GM23248 (cell line): ENCODE measurements around the gene GGT5. TPM values are rescaled to one million over a fixed set of nuclear protein-coding genes. Genes with fewer than 3 reads are reported as not detected.
A peak's percentile ranks its signal among the peaks of the same experiment; 100 is the strongest.
"Not testable (repeated sequence)": the region's sequence is repeated elsewhere in the genome, so short reads cannot be mapped to it uniquely, and the experiment has no call there.

Source experiments
- DNase-seq: peaks from one replicate; pipeline ENCODE4 v3.0.0-alpha.2; 2015
- H2AFZ ChIP-seq: fragments of 200-600 bp; sonication (generic); 2 replicates; pipeline ENCODE4 v1.6.1; 2016; ENCODE audit warnings: antibody characterized with exemption
- H3F3A ChIP-seq: fragments of 200-600 bp; sonication (generic); 2 replicates; pipeline ENCODE4 v1.6.1; 2016; ENCODE audit warnings: mild to moderate bottlenecking, antibody characterized with exemption, mixed run types; ENCODE audit not compliant: insufficient read depth
- H3K27ac ChIP-seq: fragments of 200-600 bp; sonication (generic); 2 replicates; pipeline ENCODE4 v1.5.1; 2016; ENCODE audit warnings: mild to moderate bottlenecking
- H3K27me3 ChIP-seq: fragments of 200-600 bp; sonication (generic); replicated peaks from 2 replicates; pipeline ENCODE4 v1.6.1; 2016; ENCODE audit warnings: mild to moderate bottlenecking; ENCODE audit not compliant: insufficient read depth
- H3K36me3 ChIP-seq: fragments of 200-600 bp; sonication (generic); 2 replicates; pipeline ENCODE4 v1.6.1; 2016; ENCODE audit warnings: low read depth, mild to moderate bottlenecking
- H3K4me1 ChIP-seq: fragments of 200-600 bp; sonication (generic); 2 replicates; pipeline ENCODE4 v1.6.1; 2016; ENCODE audit warnings: mild to moderate bottlenecking; ENCODE audit not compliant: insufficient read depth
- H3K4me2 ChIP-seq: fragments of 200-600 bp; sonication (generic); one replicate; pipeline ENCODE4 v1.6.1; 2016; ENCODE audit warnings: mild to moderate bottlenecking; ENCODE audit not compliant: unreplicated experiment
- H3K4me3 ChIP-seq: fragments of 200-600 bp; sonication (generic); 2 replicates; pipeline ENCODE4 v1.5.1; 2016; ENCODE audit warnings: mild to moderate bottlenecking
- H3K79me2 ChIP-seq: fragments of 200-600 bp; sonication (generic); 2 replicates; pipeline ENCODE4 v1.6.1; 2016; ENCODE audit warnings: mild to moderate bottlenecking; ENCODE audit not compliant: insufficient read depth
- H3K9ac ChIP-seq: fragments of 200-600 bp; sonication (generic); 2 replicates; pipeline ENCODE4 v1.6.1; 2016; ENCODE audit warnings: mild to moderate bottlenecking
- H3K9me2 ChIP-seq: fragments of 200-600 bp; sonication (generic); 2 replicates; pipeline ENCODE4 v1.6.1; 2016; ENCODE audit warnings: mixed run types, mild to moderate bottlenecking, moderate library complexity; ENCODE audit not compliant: insufficient read depth
- H3K9me3 ChIP-seq: fragments of 200-600 bp; sonication (generic); one replicate; pipeline ENCODE4 v1.6.1; 2017; ENCODE audit warnings: low read depth
- H4K20me1 ChIP-seq: fragments of 200-600 bp; sonication (generic); 2 replicates; pipeline ENCODE4 v1.6.0; 2016; ENCODE audit not compliant: insufficient read depth
- EZH2 ChIP-seq: fragments of 200-600 bp; sonication (generic); IDR thresholded peaks from 2 replicates; pipeline ENCODE4 v1.6.1; 2018; ENCODE audit warnings: antibody characterized with exemption, mild to moderate bottlenecking; ENCODE audit not compliant: insufficient read depth, poor library complexity, severe bottlenecking
- EZH2phosphoT487 ChIP-seq: fragments of 200-600 bp; sonication (generic); IDR thresholded peaks from 2 replicates; pipeline ENCODE4 v1.6.1; 2018; ENCODE audit warnings: antibody characterized with exemption, moderate library complexity, mild to moderate bottlenecking, low read depth; ENCODE audit not compliant: insufficient read depth
- WGBS, 2 experiments: methylation state at CpG; one replicate each; pipeline ENCODE4 v1.1.6; 2015 to 2017; ENCODE audit warnings: low lambda C conversion rate in 2 of 2, low coverage in 1 of 2; ENCODE audit errors: missing lambda C conversion rate in 2 of 2; 5-methylcytosine and 5-hydroxymethylcytosine counted together
- in situ Hi-C: fragments of 300-500 bp; cut with MboI; formaldehyde crosslinking; loops from 2 replicates; pipeline ENCODE4 v1.15.0; 2020
- polyA plus RNA-seq: library from polyadenylated mRNA; unstranded; fragments of >200 nt; fragmentation: Nextera tagmentation; extraction: Ambion mirVana; gene quantifications from 2 replicates; pipeline ENCODE4 v1.2.1, GENCODE V29; 2016
- total RNA-seq: library from RNA; depleted of rRNA; stranded (reverse); fragments of >200 nt; shearing (Covaris generic); gene quantifications from 2 replicates; pipeline ENCODE4 v1.2.3, GENCODE V29; 2014

The GGT5 gene
- total and polyA plus RNA-seq, 2 experiments from 2014 or later, result 1.3 to 5.1 TPM

DNA sequence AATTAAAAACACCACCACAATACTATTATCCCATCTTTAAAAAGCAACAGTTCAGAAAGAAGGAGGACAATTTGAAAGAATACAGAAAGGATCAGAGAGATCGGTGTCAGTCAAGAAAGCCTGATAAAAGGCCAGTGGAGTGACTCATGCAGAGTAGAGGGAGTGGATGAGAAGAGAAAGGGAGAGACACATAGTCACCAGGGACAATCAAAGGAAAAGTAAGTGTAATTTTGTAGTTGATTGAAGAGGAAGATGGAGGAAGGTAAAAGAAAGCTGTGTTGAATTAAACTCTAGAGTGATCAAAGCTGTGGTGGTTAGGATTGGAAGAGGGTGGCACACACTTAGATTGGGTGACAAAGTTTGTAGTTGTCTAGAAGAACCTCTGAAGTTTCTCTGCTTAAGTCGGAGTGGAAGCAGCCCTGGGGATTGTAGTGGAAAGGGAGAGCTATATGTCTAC lies 39.9 kb upstream of the GGT5 start:
- Histone ChIP-seq H3K4me3 (no peak overlapping the region), H3K9me3 (no peaks in the 10 kb centered on the region), H3F3A (peaks cover 20% of the 10 kb centered on the region), H3K4me1 (peaks cover 28% of the 10 kb centered on the region), H3K79me2 (peaks cover 84% of the 10 kb centered on the region), H3K27me3 (no peaks in the 10 kb centered on the region), H3K4me2 (peak overlapping the region; percentile 3), H3K27ac (0 out of 2 replicates have a peak overlapping the region, but pooled peaks have one; percentile 1), H3K36me3 (no peaks in the 10 kb centered on the region), H3K9me2 (no peaks in the 10 kb centered on the region), H4K20me1 (0 out of 2 replicates have a peak, but pooled peaks cover 5% of the 10 kb centered on the region), H2AFZ (no peak overlapping the region), H3K9ac (no peak overlapping the region)
- peak; percentile 56 for DNase-seq
- in situ Hi-C loops, result no loop called here
- TF ChIP-seq EZH2phosphoT487, result no peak
- no peak for TF ChIP-seq EZH2
- 37 to 38% methylated on average over 2 of the region's 2 CpGs for WGBS, 2 experiments

DNA sequence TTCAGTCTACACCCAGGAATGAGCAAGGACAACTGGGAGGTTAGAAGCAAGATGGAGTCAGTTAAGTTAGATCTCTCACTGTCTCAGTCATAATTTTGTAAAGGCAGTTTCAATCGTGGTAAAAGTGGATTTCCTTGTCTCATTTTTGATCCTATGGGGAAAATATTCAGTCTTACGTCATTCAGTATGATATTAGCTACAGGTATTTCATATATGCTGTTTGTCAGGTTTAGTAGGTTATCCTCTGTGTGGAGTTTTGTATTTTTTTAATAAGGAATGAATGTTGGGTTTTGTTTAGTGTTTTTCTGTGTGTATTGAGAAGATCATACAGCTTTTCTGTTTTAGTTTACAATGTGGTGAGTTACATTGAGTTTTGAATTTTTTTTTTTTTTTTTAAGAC lies 37.5 kb upstream of the GGT5 start:
- Histone ChIP-seq H3K79me2 (peaks cover 97% of the 10 kb centered on the region), H4K20me1 (0 out of 2 replicates have a peak, but pooled peaks cover 5% of the 10 kb centered on the region), H3K4me1 (peaks cover 10% of the 10 kb centered on the region), H3F3A (no peaks in the 10 kb centered on the region), H3K9me3 (no peaks in the 10 kb centered on the region), H3K36me3 (no peaks in the 10 kb centered on the region), H3K27ac (no peak overlapping the region), H3K4me3 (no peak overlapping the region), H3K27me3 (no peaks in the 10 kb centered on the region), H3K9me2 (no peaks in the 10 kb centered on the region), H2AFZ (no peak overlapping the region), H3K9ac (no peak overlapping the region), H3K4me2 (no peak overlapping the region)
- in situ Hi-C loops, result no loop called here
- no peak for DNase-seq
- TF ChIP-seq EZH2, result no peak
- no peak for TF ChIP-seq EZH2phosphoT487
- WGBS, 2 experiments, result 96 to 98% methylated on average over 2 of the region's 2 CpGs

- H2AFZ ChIP-seq, H3K9me2 ChIP-seq, H3K27ac ChIP-seq, H3K36me3 ChIP-seq, H3K4me1 ChIP-seq, H3K9me3 ChIP-seq, H3K27me3 ChIP-seq, H3F3A ChIP-seq, H3K9ac ChIP-seq, H4K20me1 ChIP-seq, H3K4me3 ChIP-seq, in situ Hi-C loops, DNase-seq, H3K4me2 ChIP-seq: not testable (repeated sequence)
- WGBS, 2 experiments, result 100% methylated on average over 1 of the region's 1 CpG
- H3K79me2 ChIP-seq, result peaks cover 97% of the 10 kb centered on the region
These were observed 35.5 kb upstream of the GGT5 start for GRCh38 chr22:24280363-24280762.

DNA sequence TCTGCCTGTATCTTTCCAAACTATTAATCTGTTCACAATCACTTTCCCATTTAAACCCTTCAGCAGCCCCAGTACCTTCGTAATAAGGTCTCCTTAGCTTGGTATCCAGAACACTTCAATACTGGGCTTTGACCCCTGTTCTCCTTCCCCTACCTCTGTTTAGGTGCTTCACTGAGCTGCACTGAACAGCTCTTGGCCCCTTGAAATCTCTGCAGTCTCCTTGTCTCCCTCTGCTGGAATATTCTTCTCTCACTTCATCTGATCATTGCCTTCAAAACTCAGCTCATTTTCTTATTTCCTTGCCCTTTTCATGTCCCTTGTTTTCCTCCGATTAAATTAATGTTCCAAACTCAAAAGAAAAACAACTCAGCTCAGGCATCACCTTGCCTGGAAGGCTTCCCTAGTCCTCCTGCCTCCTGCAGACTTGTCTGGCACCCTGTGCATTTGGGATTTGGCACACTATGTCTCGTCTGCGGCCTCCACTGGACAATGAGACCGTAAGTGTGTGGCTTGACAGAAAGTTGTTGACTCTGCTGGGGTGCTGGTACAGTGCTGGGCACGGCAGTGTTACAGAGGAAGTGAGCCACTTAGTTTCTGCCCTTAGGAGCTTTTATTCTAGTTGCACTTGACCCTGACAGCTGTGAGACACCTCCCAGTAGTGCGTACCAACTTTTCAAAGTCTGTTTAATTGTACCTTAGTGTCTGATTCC lies 30.0 kb upstream of the GGT5 start:
- not testable (repeated sequence) for H3K27ac ChIP-seq, H4K20me1 ChIP-seq

GRCh38 chr22:24273906-24274305 lies 29.0 kb upstream of the GGT5 start:
- Histone ChIP-seq H3K79me2 (peaks cover 78% of the 10 kb centered on the region), H3K4me1 (peaks cover 19% of the 10 kb centered on the region), H3K9ac (0 out of 2 replicates have a peak overlapping the region, but pooled peaks have one; percentile 0)
- H2AFZ ChIP-seq, H3K27me3 ChIP-seq, H3K4me3 ChIP-seq, in situ Hi-C loops, H4K20me1 ChIP-seq, H3K4me2 ChIP-seq, H3K27ac ChIP-seq, H3K9me3 ChIP-seq, H3K9me2 ChIP-seq, H3K36me3 ChIP-seq, H3F3A ChIP-seq: not testable (repeated sequence)
- DNase-seq, result peak; percentile 13
- WGBS, 2 experiments, result 67 to 76% methylated on average over 4 of the region's 4 CpGs

More for the DNA sequence above, 30.0 kb upstream of the GGT5 start:
- 0 out of 2 replicates have a peak overlapping the region, but pooled peaks have one; percentile 0 for H3K9ac ChIP-seq
- H2AFZ ChIP-seq, H3K9me3 ChIP-seq, H3K9me2 ChIP-seq, H3K27me3 ChIP-seq, H3F3A ChIP-seq, in situ Hi-C loops, H3K36me3 ChIP-seq, H3K4me3 ChIP-seq, DNase-seq, H3K4me2 ChIP-seq: not testable (repeated sequence)
- WGBS, 2 experiments, result 75 to 82% methylated on average over 7 of the region's 7 CpGs
- peaks cover 87% of the 10 kb centered on the region for H3K79me2 ChIP-seq
- H3K4me1 ChIP-seq, result peaks cover 19% of the 10 kb centered on the region

DNA sequence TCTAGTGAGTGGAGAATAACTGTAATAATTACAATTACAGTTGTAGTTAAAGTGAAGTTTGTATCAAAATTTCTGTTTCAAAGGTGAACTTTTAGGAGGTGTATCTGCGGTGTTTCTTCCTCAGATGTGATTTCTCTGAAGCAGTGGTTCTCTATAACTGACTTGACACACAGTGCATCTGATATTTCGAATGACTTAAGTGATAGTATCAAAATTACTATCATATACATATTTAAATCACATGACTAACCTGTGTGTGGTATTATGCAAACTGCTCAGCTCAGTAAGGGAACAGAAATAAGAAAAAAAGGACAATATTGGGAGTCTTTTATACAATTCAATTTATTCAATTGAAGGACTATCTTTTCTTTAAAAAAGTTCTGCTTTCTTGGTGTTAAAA lies 28.1 kb upstream of the GGT5 start:
- WGBS, 2 experiments, result 62 to 80% methylated on average over 2 of the region's 2 CpGs
- H3K36me3 ChIP-seq, result not testable (repeated sequence)

More for the DNA sequence above, 28.1 kb upstream of the GGT5 start:
- H3K9me3 ChIP-seq, H3F3A ChIP-seq, H2AFZ ChIP-seq, H3K9ac ChIP-seq, H4K20me1 ChIP-seq, in situ Hi-C loops, H3K27me3 ChIP-seq, H3K4me2 ChIP-seq, H3K9me2 ChIP-seq, H3K27ac ChIP-seq, DNase-seq, H3K4me3 ChIP-seq: not testable (repeated sequence)
- H3K79me2 ChIP-seq, result peaks cover 69% of the 10 kb centered on the region
- H3K4me1 ChIP-seq, result peaks cover 19% of the 10 kb centered on the region
